ENCODE measurements around the gene NAP1L1. TPM values are rescaled to one million over a fixed set of nuclear protein-coding genes. Genes with fewer than 3 reads are reported as not detected.

NAP1L1 gene
- total RNA-seq, 4 donors from 2014 or later, result 389 to 540 (median 445) TPM

DNA sequence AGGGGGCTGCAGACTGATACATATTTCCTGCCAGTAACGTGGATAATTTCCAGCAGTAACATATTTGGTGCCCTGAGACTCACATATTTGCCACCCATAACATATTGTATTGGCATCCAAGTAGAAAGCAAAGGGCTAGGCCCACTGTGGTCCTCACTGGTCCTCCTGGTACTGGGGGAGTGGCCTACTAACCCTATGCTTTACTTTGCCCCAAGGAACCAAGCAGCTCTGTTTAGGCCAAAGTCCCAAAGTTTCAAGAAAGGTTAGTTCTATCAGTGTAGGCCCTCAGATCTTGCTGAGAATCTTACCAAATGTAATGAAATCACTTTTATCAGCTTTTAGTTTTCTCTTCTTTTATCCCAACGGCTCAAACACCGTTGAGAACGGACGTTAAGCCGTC lies 35.4 kb upstream of the NAP1L1 start:
- Histone ChIP-seq H3K36me3 (no peaks in the 10 kb centered on the region), H3K9me3 (no peaks in the 10 kb centered on the region), H3K27me3 (no peaks in the 10 kb centered on the region), H3K4me3 (no peak overlapping the region), H3K27ac (replicated peaks in 1 of 4) (no peak overlapping the region), H3K4me1 (peaks cover 0 to 4% (median 0%) of the 10 kb centered on the region in 4 donors)
- TF ChIP-seq POLR2AphosphoS5 (IDR thresholded peaks at IDR 0.05), result no peak
- TF ChIP-seq EP300 (IDR thresholded peaks at IDR 0.05), result no peak
- no peak for TF ChIP-seq POLR2A (IDR thresholded peaks at IDR 0.05; ENCODE audit: low read depth)
- no peak for TF ChIP-seq CTCF (IDR thresholded peaks at IDR 0.05)
- intact Hi-C loops (cut with DNase I), result no loop called here
- no peak for DNase-seq (ENCODE audit: extremely low spot score)
- 93% methylated on average over 6 of the region's 6 CpGs for WGBS

- H3K9me3 ChIP-seq, result no peaks in the 10 kb centered on the region
- no peaks in the 10 kb centered on the region for H3K36me3 ChIP-seq
- intact Hi-C loops (cut with DNase I), result no loop called here
- DNase-seq (ENCODE audit: extremely low spot score), result no peak
- no peak overlapping the region for H3K4me3 ChIP-seq
- H3K27ac ChIP-seq (replicated peaks in 1 of 4), result no peak overlapping the region
- WGBS, result 88% methylated on average over 2 of the region's 2 CpGs
- TF ChIP-seq CTCF (IDR thresholded peaks at IDR 0.05) (no peak), EP300 (IDR thresholded peaks at IDR 0.05) (no peak), POLR2AphosphoS5 (IDR thresholded peaks at IDR 0.05) (no peak), POLR2A (IDR thresholded peaks at IDR 0.05; ENCODE audit: low read depth) (no peak)
- no peaks in the 10 kb centered on the region for H3K27me3 ChIP-seq
- H3K4me1 ChIP-seq, result no peaks in the 10 kb centered on the region
Observed at GRCh38 chr12:76117751-76118150, 33.3 kb upstream of the NAP1L1 start.

DNA sequence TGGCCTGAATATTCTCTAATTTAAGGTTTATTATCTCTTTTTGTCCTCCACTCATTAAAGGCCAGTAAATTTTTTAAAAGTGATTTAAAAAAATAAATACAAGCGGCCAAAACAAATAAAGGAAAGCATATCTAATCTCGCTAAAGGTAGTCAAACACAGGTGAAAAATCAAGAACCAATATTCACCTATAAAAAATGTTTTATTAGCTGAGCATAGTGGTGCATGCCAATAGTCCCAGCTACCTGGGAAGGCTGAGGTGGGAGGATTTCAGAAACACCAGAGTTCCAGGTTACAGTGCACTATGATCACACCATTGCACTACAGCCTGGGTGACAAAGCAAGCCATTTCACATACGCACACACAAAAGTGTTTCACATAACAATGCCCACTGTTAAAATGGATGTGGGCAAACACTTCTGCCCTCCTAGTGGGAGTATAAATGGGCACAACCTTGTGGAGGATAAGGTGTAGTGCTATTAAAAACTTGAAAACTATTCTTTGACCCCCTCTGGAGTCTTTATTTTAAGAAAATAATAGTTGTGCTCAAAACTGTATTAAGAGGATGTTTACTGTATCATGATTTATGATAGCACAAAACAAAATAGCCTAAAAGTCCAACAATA lies 32.7 kb upstream of the NAP1L1 start:
- H3K4me1 ChIP-seq, result no peaks in the 10 kb centered on the region
- WGBS, result 91% methylated on average over 3 of the region's 3 CpGs
- H3K4me3 ChIP-seq, result no peak overlapping the region
- no peaks in the 10 kb centered on the region for H3K9me3 ChIP-seq
- H3K36me3 ChIP-seq, result no peaks in the 10 kb centered on the region
- no peaks in the 10 kb centered on the region for H3K27me3 ChIP-seq
- intact Hi-C loops (cut with DNase I), result no loop called here
- H3K27ac ChIP-seq (replicated peaks in 1 of 4), result no peak overlapping the region
- DNase-seq (ENCODE audit: extremely low spot score), result no peak
- TF ChIP-seq CTCF (IDR thresholded peaks at IDR 0.05) (no peak), POLR2A (IDR thresholded peaks at IDR 0.05; ENCODE audit: low read depth) (no peak), EP300 (IDR thresholded peaks at IDR 0.05) (no peak), POLR2AphosphoS5 (IDR thresholded peaks at IDR 0.05) (no peak)

DNA sequence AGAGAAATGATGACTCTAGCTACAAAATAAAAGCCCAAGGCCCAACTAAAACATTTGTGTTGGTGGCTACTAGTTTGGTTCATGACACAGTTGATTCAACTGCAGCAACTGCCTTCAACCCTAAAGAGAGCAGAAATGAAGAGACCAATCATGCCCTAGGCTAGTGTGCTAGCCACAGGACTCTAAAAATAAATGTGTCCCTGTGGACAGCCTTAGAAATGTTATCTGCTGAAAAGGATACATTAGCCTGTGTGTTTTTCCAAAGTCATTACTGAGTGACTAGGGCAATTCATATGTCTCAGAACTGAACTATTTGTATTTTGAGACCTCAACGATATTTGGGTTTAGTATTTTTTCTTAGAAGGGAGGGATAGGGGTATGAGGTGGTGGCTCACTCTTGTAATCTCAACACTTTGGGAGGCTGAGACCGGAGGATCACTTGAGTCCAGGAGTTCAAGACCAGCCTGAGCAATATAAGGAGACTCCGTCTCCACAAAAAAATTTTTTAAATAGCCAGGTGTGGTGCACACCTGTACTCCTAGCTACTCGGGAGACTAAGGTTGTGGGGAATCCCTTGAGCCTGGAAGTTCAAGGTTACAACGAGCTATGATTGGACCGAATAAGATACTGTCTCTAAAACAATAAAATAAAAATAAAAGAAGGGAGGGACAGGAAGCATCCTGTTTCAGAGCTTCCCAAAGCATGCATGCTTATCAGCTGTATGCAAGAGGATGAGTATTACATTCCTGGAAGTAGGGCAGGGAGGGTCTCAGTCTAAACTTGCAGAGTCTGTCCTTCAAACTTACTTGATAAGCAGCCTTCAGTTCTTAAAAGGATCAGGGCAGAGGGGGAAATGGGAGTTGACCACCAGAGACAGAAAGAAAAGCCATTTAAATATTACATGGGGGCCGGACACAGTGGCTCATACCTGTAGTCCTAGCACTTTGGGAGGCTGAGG lies 29.6 kb upstream of the NAP1L1 start:
- intact Hi-C loops (cut with DNase I), result no loop called here
- no peaks in the 10 kb centered on the region for H3K27me3 ChIP-seq
- WGBS, result 82% methylated on average over 7 of the region's 7 CpGs
- no peak overlapping the region for H3K27ac ChIP-seq (replicated peaks in 1 of 4)
- peak; percentile 37 for DNase-seq (ENCODE audit: extremely low spot score)
- H3K4me3 ChIP-seq, result no peak overlapping the region
- H3K9me3 ChIP-seq, result no peaks in the 10 kb centered on the region
- TF ChIP-seq CTCF (IDR thresholded peaks at IDR 0.05) (no peak), EP300 (IDR thresholded peaks at IDR 0.05) (no peak), POLR2A (IDR thresholded peaks at IDR 0.05; ENCODE audit: low read depth) (no peak), POLR2AphosphoS5 (IDR thresholded peaks at IDR 0.05) (no peak)
- H3K36me3 ChIP-seq, result no peaks in the 10 kb centered on the region
- no peaks in the 10 kb centered on the region for H3K4me1 ChIP-seq

All from esophagus muscularis mucosa (tissue), 4 donors.